GM18951 (cell line): Measurements from ENCODE around the gene SOX21.

Experiments used
- POLR2A ChIP-seq: IDR thresholded peaks from 4 replicates; pipeline ENCODE4 v1.6.1; 2011; ENCODE audit warnings: mild to moderate bottlenecking; ENCODE audit not compliant: insufficient read length, insufficient read depth; ENCODE audit errors: extremely low read depth
- in situ Hi-C: fragments of 300-500 bp; cut with MboI; formaldehyde crosslinking; loops from one replicate; pipeline ENCODE4 v1.12.0; 2022; ENCODE audit warnings: low sequenced_read_pairs, mixed read lengths, inconsistent platforms; ENCODE audit not compliant: unreplicated experiment

Gene SOX21

DNA sequence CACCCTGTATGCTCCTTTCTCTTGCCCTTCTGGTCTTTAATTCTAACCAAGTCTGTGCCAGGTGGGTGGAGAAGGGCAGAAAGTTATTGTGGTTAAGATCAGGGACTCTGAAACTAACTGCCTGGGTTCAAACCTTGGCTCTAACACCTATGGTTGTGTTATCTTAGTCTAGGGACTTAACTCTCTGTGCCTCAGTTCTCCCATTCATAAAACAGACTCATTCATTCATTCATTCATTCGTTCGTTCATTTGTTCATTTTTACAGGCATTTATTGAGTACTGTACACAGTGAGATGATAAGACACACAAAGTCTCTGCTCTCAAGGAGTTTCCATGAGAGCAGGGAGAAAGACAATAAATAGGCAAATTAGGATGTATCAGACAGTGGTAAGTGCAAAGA, 30.1 kb downstream of the SOX21 start:
- TF ChIP-seq POLR2A, result no peak

GRCh38 chr13:94679614-94680013, 32.7 kb downstream of the SOX21 start:
- in situ Hi-C loops, result loop anchor here (25.0 kb wide), 1 partner anchor 733 kb away; no protein-coding TSS in a partner anchor
- no peak for TF ChIP-seq POLR2A

More for the DNA sequence above, 30.1 kb downstream of the SOX21 start:
- in situ Hi-C loops, result loop anchor here (25.0 kb wide), 1 partner anchor 730 kb away; no protein-coding TSS in a partner anchor

DNA sequence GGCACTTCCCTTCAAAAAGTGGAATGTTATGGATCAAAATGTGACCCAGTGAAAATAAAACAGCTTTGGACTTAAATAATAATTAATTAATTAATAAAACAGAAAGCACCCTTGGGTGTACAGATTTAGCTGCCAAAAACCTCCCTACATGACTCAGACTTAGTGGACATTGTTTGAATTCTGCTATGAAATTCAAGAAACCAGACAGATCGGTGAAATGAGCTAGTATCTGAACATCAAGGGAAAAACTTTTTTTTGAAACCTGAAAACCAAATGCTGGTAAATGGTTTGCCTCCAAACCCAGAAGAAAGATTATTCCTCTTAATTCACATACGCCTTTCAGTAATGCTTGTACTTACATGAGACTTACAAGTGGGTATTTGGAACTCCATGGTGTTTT, 33.5 kb downstream of the SOX21 start:
- TF ChIP-seq POLR2A, result no peak
- in situ Hi-C loops, result loop anchor here (25.0 kb wide), 1 partner anchor 733 kb away; no protein-coding TSS in a partner anchor

- TF ChIP-seq POLR2A, result no peak
- in situ Hi-C loops, result loop anchor here (25.0 kb wide), 1 partner anchor 735 kb away; no protein-coding TSS in a partner anchor
Observed at GRCh38 chr13:94677799-94678198, 34.5 kb downstream of the SOX21 start.

DNA sequence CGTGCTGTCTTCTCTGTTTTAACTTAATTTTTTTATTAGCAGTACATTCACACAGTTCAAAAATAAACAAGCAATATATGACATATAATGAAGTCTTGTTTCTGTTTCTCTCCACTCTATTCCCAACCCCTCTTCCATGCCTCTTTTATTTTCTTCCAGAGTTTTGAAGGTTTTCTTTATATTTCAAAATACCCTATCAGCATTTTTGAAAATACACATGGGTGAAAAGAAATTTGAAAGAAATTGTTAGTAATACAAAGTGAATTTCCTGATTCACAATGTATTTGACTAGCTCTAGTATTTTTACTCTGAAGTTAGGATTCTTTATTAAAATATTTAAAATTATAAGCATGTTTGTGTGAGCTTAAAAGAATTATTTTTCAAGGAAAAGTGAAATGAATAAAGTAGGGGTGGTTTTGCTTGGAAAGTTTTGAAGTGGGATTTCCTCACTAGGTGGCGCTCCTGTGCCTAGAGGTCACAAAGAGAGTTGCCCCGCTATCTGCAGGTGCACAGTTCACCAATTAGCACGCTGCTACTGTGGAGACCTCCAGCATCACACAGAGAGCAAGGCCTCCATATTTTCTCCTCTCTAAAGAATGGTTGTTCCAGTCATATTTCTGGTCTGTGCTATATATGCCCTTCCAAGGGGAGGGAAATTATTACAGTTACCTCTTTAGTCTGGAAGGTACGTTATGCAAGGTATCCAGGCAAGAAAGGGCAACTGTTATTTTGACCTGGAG, 37.6 kb downstream of the SOX21 start:
- no peak for TF ChIP-seq POLR2A
- in situ Hi-C loops, result loop anchor here (25.0 kb wide), 1 partner anchor 738 kb away; no protein-coding TSS in a partner anchor

DNA sequence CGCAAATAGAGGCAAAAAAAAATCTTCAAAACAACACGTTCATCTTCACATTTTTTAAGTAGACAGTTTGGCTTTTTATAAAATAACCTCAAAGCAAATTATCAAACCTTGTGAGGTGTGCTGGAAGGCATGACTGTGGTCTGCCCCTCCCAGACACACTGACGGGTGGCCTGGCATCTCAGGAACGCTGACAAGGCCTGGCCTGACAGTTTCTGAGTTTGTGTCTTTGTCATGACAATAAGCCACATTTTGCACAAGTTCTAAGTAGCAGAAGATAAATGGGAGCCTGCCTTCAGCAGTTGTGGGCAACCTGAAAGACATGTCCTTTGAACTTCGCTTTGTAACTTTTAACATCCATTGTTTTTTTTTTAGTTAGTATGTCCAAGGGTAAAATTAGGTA, 38.5 kb downstream of the SOX21 start:
- in situ Hi-C loops, result no loop called here
- TF ChIP-seq POLR2A, result no peak

GRCh38 chr13:94672400-94672799, 39.9 kb downstream of the SOX21 start:
- in situ Hi-C loops, result no loop called here

GRCh38 chr13:94667190-94667589, 45.2 kb downstream of the SOX21 start:
- TF ChIP-seq POLR2A, result no peak
- in situ Hi-C loops, result no loop called here

More at GRCh38 chr13:94672400-94672799, 39.9 kb downstream of the SOX21 start:
- TF ChIP-seq POLR2A, result no peak

DNA sequence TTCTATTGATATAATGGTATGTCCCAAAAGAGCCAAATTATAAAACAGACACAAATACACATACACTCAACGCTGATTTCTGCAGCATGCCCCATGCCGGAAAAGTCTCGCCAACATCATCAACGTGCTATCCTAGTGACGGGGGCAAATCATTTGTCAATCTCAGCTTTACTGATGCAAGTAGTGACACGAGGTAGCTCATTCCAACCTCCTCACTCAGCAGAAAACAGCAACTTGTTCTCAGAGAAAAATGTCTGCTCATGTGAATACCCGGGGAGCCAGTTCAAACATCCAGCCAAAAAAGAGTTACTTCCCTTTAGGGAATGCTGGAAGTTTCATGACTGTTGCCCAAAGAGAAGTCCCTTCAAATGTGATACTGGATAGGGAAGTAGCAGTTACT, 46.3 kb downstream of the SOX21 start:
- in situ Hi-C loops, result no loop called here
- no peak for TF ChIP-seq POLR2A

DNA sequence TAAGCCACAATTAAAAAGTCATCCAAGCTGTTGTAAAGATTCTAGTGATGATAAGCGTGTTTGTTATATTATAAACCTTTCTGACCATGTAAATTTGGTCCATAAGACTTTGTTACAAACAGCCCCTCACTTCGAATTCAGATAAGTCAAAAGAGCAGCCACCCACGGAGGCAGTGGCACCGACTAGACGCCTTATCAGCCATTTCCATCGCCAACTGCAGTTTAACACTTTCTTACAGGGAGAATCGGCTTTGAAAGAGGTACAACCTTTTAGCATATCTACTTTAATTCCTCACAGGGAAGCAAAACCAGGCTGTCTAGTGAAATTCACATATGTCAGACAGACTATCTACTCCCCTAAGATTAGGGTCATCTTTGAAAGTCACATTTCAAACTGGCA, 47.5 kb downstream of the SOX21 start:
- in situ Hi-C loops, result no loop called here
- no peak for TF ChIP-seq POLR2A

DNA sequence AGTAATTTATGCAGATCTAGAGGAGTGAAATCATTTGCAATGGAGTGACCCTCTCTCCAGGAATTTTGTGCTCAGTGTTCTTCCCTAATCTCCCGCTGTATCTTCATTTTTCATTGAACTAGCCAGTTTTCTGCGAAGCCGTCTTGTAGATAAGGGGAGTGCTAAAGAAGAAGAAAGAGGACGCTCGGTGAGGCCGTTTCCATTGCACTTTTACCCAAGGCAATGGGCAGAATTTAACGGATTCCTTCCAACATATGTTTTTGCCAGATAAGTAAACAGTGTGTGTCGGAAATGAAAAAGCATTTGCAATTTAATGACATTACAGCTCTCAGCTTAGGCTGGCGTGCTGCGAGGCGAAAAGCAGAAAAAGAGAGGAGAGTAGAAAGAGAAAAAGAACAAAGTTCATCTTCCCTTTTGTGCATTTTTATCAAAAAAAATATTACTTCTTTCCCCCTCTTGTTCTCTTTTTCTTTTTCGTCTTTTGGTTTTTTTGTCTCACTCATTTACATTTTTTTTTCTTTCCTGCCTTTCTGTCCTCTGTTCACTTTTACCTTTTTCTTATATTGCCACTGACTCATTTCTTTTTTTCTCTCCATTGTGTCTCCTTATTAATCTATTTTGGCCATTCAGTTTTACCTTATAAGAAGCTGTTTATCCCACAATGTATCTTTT, 49.9 kb downstream of the SOX21 start:
- TF ChIP-seq POLR2A, result no peak

DNA sequence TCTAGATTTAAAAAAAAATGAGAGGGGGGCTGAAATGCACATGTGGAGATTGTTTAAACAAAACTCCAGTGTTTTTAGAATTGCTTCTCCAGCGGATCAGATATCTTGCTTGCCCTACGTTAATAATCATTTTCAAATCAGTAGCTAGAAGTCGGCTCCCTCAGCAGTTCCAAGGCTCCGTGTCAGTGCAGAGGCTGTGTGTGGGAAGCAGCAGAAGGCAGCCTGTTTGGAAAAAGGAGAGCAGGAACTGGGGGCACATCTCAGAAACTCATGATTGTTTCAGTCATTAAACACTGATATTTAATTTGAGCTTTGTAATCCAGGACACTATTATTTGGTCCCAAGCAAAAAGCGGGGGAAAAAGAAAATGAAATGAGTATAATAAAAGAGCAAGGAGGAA, 50.9 kb downstream of the SOX21 start:
- in situ Hi-C loops, result no loop called here
- no peak for TF ChIP-seq POLR2A

More for the DNA sequence above, 49.9 kb downstream of the SOX21 start:
- in situ Hi-C loops, result no loop called here

- in situ Hi-C loops, result no loop called here
- no peak for TF ChIP-seq POLR2A
Observed at GRCh38 chr13:94660695-94661326, 51.5 kb downstream of the SOX21 start.
